Activated CD8-positive, alpha-beta memory T cell treated with anti-CD3 and anti-CD28 coated beads, Interleukin-2, amount 50 U/mL, for 24 hours (primary cell): ENCODE measurements around the gene TRIP11.

Source experiments
- DNase-seq: peaks from one replicate; pipeline ENCODE4 v3.0.0-alpha.2; 2020; ENCODE audit errors: extremely low read depth

TRIP11 gene

GRCh38 chr14:91955168-91955567 lies 84.7 kb downstream of the TRIP11 start:
- no peak for DNase-seq

DNA sequence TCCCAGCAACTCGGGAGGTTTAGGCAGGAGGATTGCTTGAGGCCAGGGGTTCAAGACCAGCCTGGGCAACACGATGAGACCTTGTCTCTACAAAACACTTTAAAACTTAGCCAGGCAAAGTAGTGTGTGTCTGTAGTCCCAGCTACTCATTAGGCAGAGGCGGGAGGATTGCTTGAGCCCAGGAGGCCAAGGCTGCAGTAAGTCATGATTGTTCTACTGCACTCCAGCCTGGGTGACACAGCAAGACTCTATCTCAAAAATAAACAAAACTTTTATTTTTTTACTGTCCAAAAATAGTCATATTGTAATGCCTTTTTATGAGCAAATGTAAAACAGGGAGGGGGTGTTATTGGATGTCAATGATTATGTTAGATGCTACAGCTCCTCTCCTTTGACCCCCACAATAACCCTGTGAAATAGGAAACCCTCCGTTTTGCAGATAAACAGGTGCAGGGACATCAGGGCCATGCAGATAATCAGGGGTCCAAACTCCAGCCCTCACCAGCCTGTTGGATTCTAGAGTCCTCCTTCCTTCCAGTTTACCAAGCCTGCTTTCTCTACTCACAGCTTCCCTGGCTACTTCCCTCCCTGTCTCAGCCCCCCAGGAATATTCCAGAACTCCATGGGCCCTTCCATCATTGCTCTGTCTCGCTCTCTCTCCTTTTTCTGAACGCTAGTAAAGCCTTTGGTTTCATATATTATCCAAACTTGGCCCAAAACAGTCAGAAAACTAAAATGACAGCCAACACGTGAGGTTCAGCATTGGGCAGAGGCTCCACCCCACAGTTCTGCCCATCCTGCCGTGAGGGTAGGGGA lies 86.5 kb downstream of the TRIP11 start:
- no peak for DNase-seq

GRCh38 chr14:91947475-91948184 lies 92.2 kb downstream of the TRIP11 start, which contains the start of gene FBLN5:
Gene FBLN5, minus strand, starts transcription at chr14:91947694. Its CDS starts 465 bp downstream, at chr14:91947229.
- DNase-seq: no peak

GRCh38 chr14:91946622-91947474 lies 93.0 kb downstream of the TRIP11 start:
- no peak for DNase-seq

GRCh38 chr14:91945751-91946621 lies 93.9 kb downstream of the TRIP11 start:
- no peak for DNase-seq

DNA sequence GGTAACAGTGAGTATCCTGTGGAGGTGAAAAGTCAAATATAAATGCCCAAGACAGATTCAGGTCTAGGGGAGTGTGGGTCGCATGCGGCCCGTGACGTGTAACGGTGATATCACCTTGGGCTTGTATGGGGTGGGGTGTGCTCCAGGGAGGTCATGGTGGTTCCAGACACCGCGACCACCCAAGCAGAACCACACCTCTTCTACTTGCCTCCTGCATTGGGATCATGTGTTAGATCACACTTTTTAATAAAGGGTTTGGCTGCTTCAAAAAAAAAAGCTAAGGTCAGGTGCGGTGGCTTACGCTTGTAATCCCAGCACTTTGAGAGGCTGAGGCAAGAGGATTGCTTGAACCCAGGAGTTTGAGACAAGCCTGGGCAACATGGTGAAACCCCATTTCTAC lies 96.9 kb downstream of the TRIP11 start:
- DNase-seq: no peak

DNA sequence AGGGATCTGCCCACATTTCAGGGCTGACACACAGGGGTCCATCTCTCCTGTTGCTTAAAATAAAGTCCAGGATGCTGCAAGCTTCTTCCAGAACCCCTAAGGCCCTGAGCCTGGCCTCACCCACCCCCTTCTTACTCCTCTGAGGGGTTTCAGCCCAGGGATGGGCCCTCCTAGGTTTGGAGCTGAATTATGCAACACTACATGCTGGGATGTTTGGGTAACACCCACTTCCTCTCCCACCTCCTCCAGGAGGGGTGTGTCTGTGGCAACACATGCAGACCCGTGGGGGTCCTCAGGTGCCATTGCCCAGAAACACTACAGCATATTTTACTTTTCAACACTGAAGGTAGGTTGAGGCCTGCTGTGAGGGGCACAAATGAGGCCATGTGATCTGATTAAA lies 97.7 kb downstream of the TRIP11 start:
- no peak for DNase-seq

DNA sequence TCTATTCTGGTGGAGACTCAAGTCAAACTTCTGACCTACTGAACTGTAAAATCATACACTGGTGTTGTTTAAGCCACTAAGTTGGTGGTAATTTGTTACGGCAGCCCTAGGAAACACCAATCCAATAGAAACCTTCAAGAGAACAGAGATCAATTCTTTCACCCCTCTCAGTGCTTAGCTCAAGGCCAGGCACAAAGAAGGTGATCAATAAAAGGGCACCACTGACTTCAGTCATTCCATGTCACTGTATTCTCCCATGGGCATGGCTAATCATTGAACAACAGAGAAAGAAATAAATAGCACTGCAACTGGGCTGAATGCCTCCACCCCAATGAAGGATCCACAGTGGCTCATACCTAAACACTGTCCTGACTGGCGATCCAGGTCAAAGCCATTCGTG lies 99.7 kb downstream of the TRIP11 start:
- no peak for DNase-seq

DNA sequence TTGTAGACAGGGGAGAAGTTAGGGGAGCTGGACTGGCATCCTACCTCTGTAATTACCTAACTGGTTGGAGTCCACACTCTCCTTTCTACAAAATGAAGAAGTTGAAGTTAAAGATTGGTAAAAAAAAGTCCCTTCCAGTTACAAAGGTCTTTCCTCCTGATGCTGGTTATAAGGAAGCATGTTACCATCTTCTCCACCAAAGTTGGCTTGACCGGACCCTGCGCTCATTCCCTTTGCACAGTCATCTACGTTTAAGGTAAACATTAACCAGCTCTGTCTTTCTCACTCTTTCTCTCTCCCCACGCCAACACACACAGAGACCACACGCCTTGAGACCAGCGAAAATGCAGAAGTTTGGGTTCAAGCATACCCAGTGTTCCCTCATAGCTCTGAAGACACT lies 104.3 kb downstream of the TRIP11 start:
- no peak for DNase-seq

- DNase-seq: no peak
Measured at GRCh38 chr14:91934554-91935285, 105.1 kb downstream of the TRIP11 start.

- DNase-seq: no peak
Measured at GRCh38 chr14:91931478-91932088, 108.3 kb downstream of the TRIP11 start.

DNA sequence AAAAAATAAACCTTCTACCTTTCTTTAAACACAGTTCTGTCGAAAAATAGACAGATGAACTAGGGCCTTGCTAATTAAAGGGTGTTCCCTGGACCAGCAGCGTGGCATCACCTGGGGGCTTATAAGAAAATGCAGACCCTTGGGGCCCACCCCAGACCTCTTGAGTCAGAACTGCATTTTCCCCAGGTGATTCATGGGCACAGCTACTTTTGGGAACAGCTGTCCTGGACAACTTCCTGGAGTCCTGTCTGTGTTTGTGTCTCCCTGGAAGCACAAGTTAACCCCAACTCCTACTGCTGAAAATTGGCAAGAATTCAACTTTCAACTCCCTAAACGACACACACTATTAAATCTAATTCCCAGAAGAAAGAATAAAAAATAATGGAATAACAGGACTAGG lies 110.2 kb downstream of the TRIP11 start:
- DNase-seq: no peak

DNA sequence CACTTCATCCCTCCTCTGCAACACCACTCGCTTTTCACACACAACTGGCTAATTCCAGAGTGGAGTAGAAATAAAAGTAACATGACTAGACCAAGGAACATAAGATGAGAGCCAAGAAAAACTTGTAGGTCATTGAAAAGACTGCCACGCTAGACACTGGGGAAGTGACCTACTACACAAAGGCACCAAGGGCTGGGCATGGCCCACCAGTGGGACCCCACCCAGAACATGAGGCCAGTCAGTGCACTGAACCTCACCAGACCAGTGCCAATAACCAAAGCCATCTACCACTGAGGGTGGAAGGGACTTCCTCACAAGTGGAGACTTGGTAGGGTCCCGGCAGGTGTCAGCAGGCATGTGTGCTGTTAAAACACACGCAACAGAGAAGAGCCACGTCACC lies 112.1 kb downstream of the TRIP11 start:
- no peak for DNase-seq

GRCh38 chr14:91927191-91927590 lies 112.7 kb downstream of the TRIP11 start:
- no peak for DNase-seq

GRCh38 chr14:91926131-91926890 lies 113.5 kb downstream of the TRIP11 start:
- DNase-seq: no peak

DNA sequence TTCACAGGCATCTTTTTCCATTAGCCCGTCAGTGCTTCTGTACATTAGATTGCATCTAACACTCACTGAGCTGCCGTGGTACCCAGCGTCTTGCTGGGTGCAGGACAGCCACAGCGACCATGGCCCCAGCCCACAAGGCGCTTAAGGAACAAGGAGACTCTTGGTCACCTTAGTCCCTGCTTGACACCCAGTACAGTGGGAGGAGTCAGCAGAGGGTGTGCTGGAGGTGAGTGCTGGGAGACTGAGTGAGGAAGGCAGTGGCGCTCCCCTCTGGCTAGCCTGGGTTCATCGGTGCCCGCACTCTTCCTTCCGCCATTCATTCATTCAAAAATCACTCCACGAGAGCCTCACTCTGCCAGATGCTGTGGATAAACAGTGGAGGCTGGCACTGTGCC lies 114.1 kb downstream of the TRIP11 start:
- DNase-seq: no peak

- DNase-seq: no peak
Measured at GRCh38 chr14:91925001-91925726, 114.7 kb downstream of the TRIP11 start.

DNA sequence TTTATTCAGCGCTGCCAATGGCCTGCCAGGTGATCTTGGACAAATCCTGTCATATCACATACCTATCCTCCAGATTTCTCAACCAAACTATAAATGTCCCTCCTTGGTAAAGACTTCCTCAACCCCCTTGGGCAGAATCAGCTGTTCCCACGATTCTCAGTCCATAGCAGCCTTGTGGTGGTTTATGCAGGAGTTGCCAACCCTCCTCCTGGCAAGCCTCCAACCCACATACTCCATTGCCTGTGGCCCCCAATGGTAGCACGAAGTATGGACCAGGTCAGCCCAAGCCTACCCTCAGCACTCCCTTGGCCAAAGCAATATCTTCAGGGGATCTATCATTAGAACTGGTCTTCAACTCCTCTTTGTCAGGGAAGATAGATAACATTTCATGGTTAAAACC lies 119.3 kb downstream of the TRIP11 start:
- DNase-seq: no peak

DNA sequence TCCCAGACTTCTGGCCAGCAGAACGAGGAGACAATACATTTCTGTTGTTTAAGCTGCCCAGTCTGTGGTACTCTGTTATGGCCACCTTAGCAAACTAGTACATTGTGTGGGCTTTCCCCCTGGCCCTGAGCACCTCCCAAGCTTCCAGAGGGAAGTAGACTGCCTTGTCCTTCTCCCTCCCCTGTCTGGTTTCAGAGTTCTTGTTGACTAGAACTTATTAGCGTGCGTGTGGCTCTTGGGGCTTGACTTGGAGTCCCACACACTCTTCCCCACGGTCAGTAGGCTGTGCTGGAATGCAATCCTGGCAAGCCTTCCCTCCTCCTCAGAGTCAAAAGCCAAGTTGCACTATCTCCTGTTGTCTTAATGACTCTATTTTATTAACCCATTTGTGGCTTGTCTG lies 120.0 kb downstream of the TRIP11 start:
- no peak for DNase-seq
